ENCODE measurements around the gene PPTC7.
A peak's percentile ranks its signal among the peaks of the same experiment; 100 is the strongest.
"Not testable (repeated sequence)": the region's sequence is repeated elsewhere in the genome, so short reads cannot be mapped to it uniquely, and the experiment has no call there.

PPTC7 gene

GRCh38 chr12:110585231-110585799 lies 2.2 kb upstream of the PPTC7 start:
- DNase-seq (ENCODE audit: low spot score), result no peak

DNA sequence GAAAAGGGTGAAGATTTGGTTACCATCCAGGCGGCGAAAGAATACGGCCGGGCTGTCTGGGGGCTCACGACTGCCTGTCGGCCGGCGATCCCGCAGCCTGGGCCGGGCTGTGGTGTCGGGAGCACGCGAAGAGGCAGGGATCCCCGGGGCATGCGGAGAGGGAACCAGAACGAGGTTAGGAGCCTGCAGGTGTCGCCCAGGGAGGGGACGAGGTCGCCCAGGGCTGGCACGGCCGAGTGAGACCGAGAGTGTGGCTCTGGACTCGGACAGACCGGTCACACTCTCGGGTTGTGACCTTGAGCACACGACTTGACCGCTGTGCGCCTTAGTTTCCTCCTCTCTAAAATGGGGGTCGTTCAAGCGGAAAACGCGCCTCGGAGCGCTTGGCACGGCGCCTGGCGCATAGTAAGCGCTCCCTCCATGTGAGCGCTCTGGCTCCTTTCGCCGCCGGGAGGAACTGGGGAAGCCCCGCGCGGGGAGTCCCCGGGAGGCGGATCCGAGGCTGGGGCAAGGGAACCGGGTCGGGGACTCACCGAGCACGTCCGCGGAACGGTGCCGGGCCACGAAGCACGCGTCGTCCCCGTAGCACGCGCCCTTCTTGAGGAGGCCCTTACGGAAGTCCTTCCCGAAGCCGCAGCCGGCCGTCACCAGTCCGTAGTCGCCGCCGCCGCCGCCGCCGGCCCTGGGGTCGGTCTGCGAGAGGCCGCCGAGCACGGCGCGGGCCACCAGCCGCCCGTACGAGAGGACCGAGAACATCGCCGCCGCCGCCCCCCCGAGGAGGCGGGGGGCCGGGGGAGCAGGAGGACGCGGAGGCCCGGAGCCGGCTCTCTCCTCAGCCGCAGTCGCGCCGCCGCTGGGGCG lies 612 bp downstream of the PPTC7 start:
- peak; percentile 28 for DNase-seq (ENCODE audit: low spot score)

GRCh38 chr12:110581931-110582275 lies 1.2 kb downstream of the PPTC7 start:
- DNase-seq (ENCODE audit: low spot score), result no peak

- DNase-seq (ENCODE audit: low spot score), result no peak
Measured at GRCh38 chr12:110579535-110580253, 3.4 kb downstream of the PPTC7 start.

DNA sequence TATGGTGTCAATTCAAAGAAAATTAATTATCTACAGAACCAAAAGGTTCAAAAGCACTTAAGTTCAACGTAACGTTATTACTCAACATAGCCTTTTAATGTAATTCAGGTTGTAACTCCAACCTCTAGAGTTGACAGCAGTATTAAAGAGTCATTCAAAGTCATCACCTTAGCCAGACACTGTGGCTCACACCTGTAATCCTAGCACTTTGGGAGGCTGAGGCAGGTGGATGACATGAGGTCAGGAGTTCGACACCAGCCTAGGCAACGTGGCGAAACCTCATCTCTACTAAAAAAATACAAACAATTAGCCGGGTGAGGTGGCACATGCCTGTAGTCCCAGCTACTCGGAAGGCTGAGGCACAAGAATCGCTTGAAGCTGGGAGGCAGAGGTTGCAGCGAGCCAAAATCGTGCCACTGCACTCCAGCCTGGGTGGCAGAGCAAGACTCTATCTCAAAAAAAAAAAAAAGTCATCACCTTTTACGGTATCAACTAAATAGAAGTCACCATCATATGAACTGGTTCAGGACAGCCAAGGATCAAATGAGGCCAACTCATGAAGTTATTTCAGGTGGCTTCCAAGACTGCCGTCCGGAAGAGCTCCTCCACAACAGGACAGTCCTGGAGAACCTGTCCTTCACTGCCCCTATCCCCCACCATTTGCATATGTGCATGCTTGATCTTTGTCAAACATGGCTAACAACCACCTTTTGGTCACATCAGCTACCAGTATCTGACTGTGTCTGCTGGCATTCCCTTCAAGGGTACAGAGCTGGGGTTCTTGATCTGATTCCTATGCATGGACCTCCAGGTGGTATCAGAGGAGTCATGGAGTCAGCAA lies 4.2 kb downstream of the PPTC7 start:
- no peak for DNase-seq (ENCODE audit: low spot score)

DNA sequence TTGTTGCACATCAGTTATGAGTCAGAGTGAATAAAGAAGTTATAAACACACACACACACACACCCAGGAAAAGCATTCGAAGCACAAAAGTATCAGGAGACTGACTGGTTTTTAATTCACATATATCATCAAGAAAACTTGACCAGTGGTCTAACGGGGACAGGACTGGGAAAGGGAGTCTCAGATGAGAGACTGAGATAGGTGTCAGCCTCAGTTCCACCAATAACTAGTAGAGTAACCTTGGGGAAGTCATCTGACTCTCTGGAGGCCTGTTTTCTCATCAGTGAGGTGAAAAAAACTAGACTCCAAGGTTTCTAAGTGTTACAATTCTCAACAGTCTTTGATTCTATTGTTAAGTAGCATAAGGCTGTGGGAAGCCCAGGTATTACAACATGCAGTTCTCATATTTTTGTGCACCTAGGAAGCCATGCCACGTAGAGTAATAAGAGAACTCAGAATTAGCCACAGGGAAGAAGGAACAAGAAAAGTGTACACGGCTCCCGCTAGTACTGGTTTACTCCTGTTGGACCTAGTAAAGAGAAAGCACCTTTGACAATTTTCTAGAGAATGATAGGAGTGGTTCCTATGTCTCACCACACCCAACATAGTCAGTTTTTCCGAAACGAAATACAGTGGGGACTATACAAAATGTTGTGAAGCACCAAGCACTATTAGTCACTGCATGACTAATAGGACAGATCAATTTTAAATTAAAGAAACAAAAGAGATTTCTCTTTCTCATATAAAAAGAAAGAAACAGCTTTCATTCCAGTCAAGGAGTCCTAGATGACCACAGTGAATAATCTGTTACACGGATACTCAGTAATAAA lies 5.0 kb downstream of the PPTC7 start:
- DNase-seq (ENCODE audit: low spot score), result no peak

GRCh38 chr12:110576504-110576903 lies 6.6 kb downstream of the PPTC7 start:
- no peak for DNase-seq (ENCODE audit: low spot score)

GRCh38 chr12:110575326-110575725 lies 7.8 kb downstream of the PPTC7 start:
- peak; percentile 76 for DNase-seq (ENCODE audit: low spot score)

DNA sequence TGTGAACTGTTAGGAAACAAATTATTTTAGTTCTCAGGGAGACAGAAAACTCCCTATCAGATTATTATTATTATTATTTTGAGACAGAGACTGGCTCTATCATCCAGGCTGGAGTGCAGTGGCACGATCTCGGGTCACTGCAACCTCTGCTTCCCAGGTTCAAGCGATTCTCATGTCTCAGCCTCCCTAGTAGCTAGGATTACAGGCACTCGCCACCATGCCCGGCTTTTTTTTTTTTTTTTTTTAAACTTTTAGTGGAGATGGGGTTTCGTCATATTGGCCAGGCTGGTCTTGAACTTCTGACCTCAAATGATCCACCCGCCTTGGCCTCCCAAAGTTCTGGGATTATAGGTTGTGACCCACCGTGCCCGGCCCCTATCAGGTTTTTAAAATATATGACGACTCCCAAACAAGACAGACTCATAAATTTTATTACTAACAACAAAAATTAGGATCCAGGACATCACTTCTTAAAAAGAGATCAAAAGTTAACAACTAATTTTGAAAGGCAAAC lies 8.3 kb downstream of the PPTC7 start:
- not testable (repeated sequence) for DNase-seq (ENCODE audit: low spot score)

DNA sequence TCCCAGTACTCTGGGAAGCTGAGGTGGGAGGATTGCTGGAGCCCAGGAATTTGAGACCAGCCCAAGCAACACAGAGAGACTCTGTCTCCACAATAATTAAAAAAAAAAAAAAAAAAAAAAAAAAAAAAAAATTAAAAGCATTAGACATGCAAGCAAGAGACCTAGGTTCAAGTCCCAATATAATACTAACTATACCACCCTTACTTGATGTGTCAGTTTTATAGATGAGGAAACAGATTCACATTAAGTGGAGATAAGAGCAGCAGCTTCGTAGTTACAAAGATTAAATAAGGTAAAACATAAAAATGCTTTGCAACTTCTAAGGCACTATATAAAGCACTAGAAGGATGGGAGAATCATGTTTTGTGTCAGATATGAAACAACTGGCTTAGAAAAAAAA lies 9.1 kb downstream of the PPTC7 start:
- DNase-seq (ENCODE audit: low spot score), result no peak

- not testable (repeated sequence) for DNase-seq (ENCODE audit: low spot score)
Measured at GRCh38 chr12:110570798-110571197, 12.3 kb downstream of the PPTC7 start.

- DNase-seq (ENCODE audit: low spot score), result not testable (repeated sequence)
Measured at GRCh38 chr12:110569838-110570237, 13.3 kb downstream of the PPTC7 start.

DNA sequence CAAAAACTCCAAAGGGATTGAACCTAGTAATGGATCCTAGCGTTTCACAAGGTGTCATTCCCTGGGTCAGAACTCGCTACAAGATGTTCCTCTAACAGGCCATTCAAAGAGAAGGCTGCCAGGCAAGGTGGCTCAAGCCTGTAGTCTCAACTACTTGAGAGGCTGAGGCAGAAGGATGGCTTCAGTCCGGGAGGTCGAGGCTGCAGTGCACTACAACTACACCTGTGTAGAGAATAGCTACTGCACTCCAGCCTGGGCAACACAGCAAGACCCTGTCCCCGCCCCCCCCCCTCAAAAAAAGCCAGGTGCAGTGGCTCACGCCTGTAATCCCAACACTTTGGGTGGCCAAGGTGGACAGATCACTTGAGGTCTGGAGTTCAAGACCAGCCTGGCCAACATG lies 14.4 kb downstream of the PPTC7 start:
- no peak for DNase-seq (ENCODE audit: low spot score)

DNA sequence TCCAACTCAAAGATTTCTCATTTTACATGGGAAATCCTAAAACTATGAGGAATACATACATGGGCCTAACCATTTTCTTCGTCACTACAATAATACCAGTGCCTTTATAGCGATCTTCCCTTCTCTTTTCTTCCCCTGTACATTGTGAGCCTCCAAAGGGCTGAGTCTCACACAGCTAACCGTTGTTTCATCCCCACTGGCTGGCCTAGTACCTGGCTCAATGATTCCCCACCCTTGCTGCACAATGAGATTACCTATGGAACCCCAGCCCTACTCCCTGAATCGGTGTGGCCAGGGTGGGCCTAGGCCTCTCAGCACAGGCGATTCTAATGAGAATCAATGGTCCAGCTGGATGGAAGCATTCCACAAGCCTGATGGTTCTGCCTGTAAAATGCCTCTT lies 16.1 kb downstream of the PPTC7 start:
- no peak for DNase-seq (ENCODE audit: low spot score)

- DNase-seq (ENCODE audit: low spot score), result no peak
Measured at GRCh38 chr12:110565894-110566871, 16.9 kb downstream of the PPTC7 start.

- no peak for DNase-seq (ENCODE audit: low spot score)
Measured at GRCh38 chr12:110564471-110564991, 18.6 kb downstream of the PPTC7 start.

- DNase-seq (ENCODE audit: low spot score), result no peak
Measured at GRCh38 chr12:110563702-110564470, 19.2 kb downstream of the PPTC7 start.

DNA sequence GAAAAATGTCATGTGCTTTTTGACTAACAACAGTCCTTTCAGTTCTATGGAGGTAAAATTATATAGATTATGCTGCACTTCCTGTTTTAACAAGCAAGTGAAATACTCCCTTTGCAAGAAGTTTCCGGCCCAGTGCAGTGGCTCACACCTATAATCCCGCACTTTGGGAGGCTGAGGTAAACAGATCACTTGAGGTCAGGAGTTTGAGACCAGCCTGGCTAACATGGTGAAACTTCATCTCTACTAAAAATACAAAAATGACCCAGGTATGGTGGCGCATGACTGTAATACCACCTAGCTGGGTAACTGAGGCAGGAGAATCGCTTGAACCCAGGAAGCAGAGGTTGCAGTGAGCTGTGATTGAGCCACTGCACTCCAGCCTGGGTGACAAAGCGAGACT lies 20.7 kb downstream of the PPTC7 start:
- not testable (repeated sequence) for DNase-seq (ENCODE audit: low spot score)
